Stimulated activated CD4-positive, alpha-beta T cell treated with anti-CD3 and anti-CD28 coated beads, Interleukin-1b, Interleukin-23, amount 100 ng/mL, for 4 hours (primary cell): ENCODE results near the gene APOBEC3G.
A peak's percentile ranks its signal among the peaks of the same experiment; 100 is the strongest.
"Not testable (repeated sequence)": the region's sequence is repeated elsewhere in the genome, so short reads cannot be mapped to it uniquely, and the experiment has no call there.

Experiments used
- DNase-seq, 2 donors: peaks; one replicate each; pipeline ENCODE4 v3.0.0-alpha.2; 2020; ENCODE audit warnings: low read depth in 2 of 2

Gene APOBEC3G

DNA sequence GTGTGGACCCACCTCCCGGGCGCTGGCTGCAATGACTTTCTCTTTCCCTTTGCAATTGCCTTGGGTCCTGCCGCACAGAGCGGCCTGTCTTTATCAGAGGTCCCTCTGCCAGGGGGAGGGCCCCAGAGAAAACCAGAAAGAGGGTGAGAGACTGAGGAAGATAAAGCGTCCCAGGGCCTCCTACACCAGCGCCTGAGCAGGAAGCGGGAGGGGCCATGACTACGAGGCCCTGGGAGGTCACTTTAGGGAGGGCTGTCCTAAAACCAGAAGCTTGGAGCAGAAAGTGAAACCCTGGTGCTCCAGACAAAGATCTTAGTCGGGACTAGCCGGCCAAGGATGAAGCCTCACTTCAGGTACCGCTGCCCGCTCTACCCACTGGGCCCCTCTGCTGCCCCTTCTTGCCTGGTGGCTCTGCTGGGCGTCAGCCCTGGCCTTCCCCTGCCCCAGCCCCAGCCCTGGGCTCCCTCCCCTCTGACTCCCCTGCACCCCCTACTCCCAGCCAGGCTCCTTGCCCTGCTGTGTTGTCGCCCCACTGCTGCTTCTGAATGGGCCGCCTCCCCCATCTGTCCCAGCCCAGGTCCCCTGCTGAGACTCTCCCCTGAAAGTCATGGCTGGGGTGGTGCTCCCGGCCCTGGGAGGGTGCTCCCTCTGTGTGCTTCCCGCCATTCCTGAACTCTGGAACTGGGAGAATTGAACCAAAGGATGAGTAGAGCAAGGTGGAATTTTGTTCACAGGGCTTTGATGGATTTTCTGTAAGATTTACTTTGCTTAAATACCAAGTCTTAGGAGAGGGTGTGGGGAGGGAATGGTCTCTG, at the start of gene APOBEC3G:
Gene APOBEC3G (plus strand): TSS at position 250 of the 815 bp plus-strand sequence. CDS start 87 bp downstream, at position 337.
- DNase-seq: peak in 1 of 2 donors; percentile 23

DNA sequence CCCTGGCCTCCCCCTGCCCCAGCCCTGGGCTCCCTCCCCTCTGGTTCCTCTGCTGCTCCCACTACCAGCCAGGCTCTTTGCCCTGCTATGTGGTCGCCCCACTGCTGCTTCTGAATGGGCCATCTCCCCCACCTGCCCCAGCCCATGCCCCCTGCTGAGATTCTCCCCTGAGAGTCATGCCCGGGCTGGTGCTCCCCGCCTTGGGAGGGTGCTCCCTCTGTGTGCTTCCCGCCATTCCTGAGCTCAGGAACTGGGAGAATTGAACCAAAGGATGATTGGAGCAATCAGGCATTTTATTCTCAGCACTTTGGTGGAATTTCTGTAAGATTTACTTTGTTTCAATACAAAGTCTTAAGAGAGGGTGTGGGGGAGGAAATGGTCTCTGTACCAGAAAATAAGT, 49.4 kb upstream of the APOBEC3G start:
- no peak for DNase-seq

DNA sequence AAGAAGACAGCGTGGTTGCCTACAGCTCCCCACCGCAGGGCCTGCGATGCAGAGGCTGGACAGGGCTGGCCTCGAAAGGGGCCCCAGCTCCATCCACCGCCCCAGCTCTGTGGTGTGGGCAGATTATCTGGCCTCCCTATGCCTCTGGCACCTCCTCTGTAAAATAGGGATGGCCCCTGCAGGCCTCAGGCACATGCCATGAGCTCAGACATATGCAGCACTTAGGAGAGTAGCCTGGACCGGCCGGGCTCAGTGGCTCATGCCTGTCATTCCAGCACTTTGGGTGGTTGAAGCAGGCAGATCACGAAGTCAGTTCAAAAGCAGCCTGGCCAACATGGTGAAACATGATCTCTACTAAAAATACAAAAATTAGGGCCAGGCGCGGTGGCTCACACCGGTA, 48.8 kb upstream of the APOBEC3G start:
- no peak for DNase-seq

DNA sequence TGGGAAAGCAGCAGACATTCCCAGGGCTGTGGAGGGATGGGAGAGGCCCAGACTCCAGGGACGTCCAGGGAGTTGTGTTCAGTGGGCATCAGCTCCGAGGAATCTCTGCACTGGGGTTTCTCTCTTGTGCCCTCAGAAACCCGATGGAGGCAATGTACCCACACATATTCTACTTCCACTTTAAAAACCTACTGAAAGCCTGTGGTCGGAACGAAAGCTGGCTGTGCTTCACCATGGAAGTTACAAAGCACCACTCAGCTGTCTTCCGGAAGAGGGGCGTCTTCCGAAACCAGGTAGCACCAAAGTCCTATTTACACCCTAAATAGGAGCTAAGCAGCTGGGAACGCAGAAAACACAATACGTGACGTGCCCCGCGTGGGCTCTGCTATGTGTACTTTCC, 47.8 kb upstream of the APOBEC3G start:
- no peak for DNase-seq

DNA sequence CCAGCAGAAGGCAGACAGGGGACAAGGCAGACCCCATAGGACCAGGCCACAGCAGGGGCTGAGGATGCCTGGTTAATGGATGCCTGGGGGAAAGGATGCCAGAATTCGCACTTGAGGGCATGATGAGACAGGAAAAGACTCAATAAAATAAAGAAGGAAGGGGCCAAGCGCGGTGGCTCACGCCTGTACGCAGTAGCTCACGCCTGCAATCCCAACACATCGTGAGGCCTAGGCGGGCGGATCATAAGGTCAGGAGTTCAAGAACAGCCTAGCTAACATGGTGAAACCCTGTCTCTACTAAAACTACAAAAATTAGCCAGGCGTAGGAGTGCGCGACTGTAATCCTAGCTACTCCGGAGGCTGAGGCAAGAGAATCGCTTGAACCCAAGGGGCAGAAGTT, 46.4 kb upstream of the APOBEC3G start:
- DNase-seq: no peak

DNA sequence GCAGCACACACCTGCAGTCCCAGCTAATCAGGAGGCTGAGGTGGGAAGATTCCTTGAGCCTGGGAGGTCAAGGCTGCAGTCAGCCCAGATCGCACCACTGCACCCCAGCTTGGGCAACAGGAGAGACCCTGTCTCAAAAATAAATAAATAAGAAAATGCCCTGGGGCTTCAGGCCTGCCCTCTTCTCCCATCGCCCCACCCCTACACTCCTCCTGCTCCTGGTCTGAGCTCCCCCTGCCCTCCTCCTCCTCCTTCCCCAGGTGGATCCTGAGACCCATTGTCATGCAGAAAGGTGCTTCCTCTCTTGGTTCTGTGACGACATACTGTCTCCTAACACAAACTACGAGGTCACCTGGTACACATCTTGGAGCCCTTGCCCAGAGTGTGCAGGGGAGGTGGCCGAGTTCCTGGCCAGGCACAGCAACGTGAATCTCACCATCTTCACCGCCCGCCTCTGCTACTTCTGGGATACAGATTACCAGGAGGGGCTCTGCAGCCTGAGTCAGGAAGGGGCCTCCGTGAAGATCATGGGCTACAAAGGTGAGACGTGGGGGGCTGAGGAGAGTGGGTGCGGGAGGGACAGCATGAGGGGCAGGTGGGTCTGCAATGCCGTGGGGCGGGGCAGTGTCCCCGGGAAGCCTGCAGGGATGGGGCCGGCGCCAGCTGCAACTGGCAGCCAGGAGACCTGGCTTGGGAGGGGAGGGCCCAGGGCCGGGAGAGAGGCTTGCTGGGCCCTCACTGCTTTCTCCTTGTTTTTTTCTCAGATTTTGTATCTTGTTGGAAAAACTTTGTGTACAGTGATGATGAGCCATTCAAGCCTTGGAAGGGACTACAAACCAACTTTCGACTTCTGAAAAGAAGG, 45.4 kb upstream of the APOBEC3G start:
- DNase-seq: not testable (repeated sequence)

DNA sequence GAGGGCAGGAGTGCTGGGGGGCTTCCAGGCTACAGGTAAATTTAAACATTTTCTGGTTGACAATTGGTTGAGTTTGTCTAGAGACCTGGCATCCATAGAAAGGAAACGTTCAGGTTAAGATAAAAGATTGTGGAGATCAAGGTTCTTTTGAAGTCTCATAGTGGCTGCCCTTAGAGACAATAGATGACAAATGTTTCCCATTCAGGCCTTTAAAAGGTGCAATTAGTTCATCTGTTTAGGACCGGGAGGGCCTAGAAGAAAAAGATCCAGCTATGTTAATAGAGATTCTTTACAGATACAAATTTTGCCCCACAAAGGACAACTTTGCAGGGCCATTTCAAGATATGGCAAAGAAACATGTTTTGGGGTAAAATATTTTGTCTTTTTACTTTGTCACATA, 40.0 kb upstream of the APOBEC3G start:
- DNase-seq: not testable (repeated sequence)

DNA sequence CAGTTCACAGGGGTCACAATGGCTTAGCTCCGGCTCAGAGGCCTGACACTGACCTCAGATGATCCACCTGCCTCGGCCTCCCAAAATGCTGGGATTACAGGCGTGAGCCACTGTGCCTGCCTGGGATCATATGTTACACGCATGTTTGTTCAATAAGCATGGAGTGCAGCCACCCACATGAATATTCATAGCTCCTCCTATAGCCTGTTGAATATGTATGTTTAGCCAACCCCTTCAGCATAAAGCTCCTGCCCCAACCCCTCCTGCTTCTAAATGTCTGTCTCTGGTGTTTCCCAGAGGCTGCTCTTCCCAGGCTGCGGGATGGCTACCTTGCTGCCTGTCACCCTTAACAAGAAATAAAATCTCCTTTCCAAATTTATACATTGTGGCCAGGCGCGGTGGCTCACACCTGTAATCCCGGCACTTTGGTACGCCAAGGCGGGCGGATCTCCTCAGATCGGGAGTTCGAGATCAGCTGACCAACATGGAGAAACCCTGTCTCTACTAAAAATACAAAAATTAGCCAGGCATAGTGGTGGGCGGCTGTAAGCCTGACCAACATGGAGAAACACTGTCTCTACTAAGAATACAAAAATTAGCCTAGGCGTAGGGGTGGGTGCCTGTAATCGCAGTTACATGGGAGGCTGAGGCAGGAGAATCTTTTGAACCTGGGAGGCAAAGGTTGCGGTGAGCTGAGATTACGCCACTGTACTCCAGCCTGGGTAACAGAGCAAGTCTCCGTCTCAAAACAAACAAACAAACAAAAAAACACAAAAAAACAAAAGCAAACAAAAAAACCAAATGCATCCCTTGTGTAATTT, 37.6 kb upstream of the APOBEC3G start:
- DNase-seq: no peak

DNA sequence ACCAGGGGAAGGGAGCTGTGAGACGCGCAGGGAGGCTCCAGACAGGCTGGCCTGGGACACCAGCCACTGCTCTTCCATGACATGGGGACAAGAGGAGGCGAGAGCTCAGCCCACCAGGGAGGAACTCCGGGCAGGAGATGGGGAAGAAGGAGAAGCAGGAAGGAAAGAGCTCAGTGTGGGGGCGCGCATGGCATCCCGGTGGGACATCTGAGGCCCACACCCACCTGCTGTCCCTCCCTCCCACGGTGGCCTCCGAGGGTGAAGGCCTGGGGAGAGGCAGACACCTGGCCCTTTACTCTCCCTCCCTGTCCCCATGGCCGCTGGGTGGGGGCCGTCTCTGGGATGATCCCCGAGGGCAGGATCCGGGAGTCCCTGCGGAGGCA, 36.9 kb upstream of the APOBEC3G start:
- DNase-seq: not testable (repeated sequence)

DNA sequence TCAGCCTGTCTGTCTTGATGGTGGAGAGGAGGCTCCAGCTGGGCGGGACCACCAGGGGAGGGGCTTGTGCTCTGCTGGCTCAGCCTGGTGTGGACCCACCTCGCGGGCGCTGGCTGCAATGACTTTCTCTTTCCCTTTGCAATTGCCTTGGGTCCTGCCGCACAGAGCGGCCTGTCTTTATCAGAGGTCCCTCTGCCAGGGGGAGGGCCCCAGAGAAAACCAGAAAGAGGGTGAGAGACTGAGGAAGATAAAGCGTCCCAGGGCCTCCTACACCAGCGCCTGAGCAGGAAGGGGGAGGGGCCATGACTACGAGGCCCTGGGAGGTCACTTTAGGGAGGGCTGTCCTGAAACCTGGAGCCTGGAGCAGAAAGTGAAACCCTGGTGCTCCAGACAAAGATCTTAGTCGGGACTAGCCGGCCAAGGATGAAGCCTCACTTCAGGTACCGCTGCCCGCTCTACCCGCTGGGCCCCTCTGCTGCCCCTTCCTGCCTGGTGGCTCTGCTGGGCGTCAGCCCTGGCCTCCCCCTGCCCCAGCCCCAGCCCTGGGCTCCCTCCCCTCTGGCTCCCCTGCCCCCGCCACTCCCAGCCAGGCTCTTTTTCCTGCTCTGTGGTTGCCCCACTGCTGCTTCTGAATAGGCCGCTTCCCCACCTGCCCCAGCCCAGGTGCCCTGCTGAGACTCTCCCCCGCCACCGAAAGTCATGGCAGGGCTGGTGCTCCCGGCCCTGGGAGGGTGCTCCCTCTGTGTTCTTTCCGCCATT, 36.4 kb upstream of the APOBEC3G start, which contains the start of gene APOBEC3F:
Gene APOBEC3F (plus strand): TSS at position 327 of the 759 bp plus-strand sequence. CDS start 97 bp downstream, at position 424.
- peak; percentile 39 to 50 for DNase-seq

DNA sequence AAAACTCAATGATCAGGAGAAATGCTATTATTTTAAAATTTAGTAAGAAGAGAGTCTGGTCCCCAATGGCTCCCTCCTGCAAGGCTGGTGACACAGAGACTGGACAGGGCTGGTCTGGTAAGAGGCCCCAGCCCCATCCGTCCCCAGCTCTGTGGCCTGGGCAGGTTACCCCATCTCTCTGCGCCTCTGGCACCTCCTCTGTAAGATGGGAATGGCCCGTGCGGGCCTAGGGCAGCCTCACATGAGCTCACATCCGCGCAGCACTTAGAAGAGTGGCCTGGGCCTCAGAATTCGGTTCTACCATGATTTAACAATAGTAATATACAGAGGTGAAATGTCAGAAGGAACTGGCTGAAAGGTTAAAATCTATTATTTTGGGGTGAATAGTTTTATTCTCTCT, 35.2 kb upstream of the APOBEC3G start:
- no peak for DNase-seq

DNA sequence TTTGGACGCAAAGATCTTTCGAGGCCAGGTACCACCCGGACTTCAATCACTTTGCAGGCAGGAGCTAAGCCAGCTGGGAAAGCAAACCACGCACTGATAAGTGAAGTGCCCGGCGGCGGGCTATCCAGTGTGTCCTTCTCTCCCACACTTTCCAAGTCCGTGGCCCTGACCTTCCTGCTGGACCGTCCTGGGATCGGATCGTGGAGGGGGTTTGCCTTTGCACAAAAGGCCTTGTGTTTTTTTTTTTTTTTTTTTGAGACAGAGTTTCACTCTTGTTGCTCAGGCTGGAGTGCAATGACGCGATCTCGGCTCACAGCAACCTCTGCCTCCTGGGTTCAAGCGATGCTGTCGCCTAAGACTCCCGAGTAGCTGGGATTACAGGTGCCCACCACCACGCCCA, 34.0 kb upstream of the APOBEC3G start:
- not testable (repeated sequence) for DNase-seq

DNA sequence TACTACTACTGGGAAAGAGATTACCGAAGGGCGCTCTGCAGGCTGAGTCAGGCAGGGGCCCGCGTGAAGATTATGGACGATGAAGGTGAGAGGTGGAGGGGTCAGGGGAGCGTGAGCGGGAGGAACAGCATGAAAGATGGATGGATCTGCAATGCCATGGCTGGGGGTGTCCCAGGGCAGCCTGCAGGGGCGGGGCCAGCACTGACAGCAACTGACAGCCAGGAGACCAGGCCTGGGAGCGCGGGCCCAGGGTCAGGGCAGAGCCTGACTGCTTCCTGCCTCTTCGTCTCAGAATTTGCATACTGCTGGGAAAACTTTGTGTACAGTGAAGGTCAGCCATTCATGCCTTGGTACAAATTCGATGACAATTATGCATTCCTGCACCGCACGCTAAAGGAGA, 31.9 kb upstream of the APOBEC3G start:
- not testable (repeated sequence) for DNase-seq

DNA sequence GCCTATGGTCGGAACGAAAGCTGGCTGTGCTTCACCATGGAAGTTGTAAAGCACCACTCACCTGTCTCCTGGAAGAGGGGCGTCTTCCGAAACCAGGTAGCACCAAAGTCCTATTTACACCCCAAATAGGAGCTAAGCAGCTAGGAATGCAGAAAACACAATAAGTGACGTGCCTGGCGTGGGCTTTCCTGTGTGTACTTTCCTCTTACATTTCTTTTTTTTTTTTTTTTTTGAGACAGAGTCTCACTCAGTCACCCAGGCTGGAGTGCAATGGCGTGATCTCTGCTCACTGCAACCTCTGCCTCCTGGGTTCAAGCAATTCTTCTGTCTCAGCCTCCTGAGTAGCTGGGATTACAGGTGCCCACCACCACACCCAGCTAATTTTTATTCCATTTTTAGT, 27.6 kb upstream of the APOBEC3G start:
- DNase-seq: not testable (repeated sequence)

DNA sequence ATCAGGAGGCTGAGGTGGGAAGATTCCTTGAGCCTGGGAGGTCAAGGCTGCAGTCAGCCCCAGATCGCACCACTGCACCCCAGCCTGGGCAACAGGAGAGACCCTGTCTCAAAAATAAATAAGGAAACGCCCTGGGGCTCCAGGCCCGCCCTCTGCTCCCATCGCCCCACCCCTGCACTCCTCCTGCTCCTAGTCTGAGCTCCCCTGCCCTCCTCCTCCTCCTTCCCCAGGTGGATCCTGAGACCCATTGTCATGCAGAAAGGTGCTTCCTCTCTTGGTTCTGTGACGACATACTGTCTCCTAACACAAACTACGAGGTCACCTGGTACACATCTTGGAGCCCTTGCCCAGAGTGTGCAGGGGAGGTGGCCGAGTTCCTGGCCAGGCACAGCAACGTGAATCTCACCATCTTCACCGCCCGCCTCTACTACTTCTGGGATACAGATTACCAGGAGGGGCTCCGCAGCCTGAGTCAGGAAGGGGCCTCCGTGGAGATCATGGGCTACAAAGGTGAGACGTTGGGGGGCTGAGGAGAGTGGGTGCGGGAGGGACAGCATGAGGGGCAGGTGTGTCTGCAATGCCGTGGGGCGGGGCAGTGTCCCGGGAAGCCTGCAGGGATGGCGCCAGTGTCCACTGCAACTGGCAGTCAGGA, 25.1 kb upstream of the APOBEC3G start:
- not testable (repeated sequence) for DNase-seq

DNA sequence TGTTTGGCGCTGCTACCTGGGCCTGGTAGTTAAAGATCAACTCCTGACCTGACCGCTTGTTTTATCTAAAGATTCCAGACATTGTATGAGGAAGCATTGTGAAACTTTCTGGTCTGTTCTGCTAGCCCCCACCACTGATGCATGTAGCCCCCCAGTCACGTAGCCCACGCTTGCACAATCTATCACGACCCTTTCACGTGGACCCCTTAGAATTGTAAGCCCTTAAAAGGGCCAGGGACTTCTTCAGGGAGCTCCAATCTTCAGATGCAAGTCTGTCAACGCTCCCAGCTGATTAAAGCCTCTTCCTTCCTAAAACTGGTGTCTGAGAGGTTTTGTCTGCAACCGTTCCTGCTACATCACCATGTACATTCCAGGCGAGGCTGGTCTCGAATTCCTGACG, 21.4 kb upstream of the APOBEC3G start:
- DNase-seq: no peak

DNA sequence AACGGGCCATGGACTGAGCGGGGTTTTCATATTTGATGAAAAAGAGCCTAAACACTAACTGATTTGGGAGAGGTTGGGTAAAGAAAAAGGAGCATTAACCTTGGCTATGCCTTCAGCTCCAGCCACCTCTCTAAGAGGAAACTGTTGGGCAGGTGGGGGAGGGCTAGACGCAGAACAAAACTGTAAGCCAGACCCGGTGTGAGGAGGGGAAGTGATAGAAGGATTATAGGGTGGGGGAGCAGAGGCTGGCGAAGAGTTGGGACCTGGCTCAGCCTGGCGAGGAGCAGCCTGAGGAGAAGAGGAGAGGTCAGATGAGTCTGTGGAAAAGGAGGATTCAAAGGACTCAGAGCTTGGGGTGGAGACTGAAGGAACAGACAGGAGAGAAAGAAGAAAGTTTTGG, 15.8 kb upstream of the APOBEC3G start:
- not testable (repeated sequence) for DNase-seq

DNA sequence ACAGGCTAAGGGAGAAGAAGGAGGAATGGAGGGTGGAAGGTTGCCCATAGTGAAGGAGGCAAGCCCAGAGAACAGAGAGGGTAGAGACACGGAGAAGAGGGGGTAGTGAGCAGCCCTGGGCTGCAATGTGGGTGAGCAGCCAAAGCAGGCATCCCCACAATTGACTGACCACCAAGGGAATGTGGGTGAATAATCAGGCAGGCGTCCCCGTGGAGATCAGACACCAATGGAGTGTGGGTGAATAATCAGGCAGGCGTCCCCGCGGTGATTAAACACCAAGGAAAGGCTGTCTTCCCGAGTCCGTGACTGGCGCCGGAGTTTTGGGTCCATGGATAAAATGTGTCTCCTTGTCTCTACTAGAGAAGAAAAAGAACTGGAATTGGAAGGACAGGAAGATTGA, 15.1 kb upstream of the APOBEC3G start:
- DNase-seq: not testable (repeated sequence)

DNA sequence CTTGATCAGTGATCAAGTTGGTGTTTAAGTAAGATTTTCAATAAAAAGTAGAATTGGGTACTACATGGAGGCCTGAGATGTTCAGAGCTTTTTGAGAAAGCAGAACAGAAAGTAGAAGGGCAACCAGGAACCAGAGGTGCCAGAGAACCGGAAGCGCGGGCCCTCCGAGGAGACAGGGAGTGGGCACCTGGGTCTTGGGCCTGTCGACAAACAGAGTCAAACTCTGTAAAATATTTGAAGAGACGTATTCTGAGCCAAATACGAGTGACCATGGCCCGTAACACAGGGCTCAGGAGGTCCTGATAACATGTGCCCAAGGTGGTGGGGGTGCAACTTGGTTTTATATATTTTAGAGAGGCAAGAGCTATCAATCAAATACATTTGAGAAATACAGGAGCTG, 13.2 kb upstream of the APOBEC3G start:
- DNase-seq: not testable (repeated sequence)
